Measurements from ENCODE around the gene GUK1.

- 0 out of 2 replicates have a peak, but pooled peaks have one; percentile 4 for TF ChIP-seq CTCF (conservative IDR thresholded peaks at IDR 0.05; ENCODE audit: low read depth, low read length)
- TF ChIP-seq POLR2A (IDR thresholded peaks at IDR 0.05; ENCODE audit: low read depth, low read length), result peak; percentile 48
- TF ChIP-seq NFE2L2 (IDR thresholded peaks at IDR 0.05; ENCODE audit: low read depth, low read length), result no peak
- TF ChIP-seq RCOR1 (IDR thresholded peaks at IDR 0.05; ENCODE audit: insufficient replicate concordance, low read length), result no peak
- peak; percentile 75; the same call in 1 of the 2 replicates for TF ChIP-seq MAZ (IDR thresholded peaks at IDR 0.05; ENCODE audit: borderline replicate concordance, low read depth, low read length)
- peak; percentile 17; the same call in 1 of the 2 replicates for TF ChIP-seq RAD21 (IDR thresholded peaks at IDR 0.05; ENCODE audit: low read length)
- 0 out of 2 replicates have a peak, but pooled peaks have one; percentile 13 for TF ChIP-seq RFX5 (IDR thresholded peaks at IDR 0.05; ENCODE audit: low read depth, low read length)
- no peak for TF ChIP-seq BHLHE40 (IDR thresholded peaks at IDR 0.05; ENCODE audit: low read depth, low read length)
- no peak for TF ChIP-seq SMC3 (IDR thresholded peaks at IDR 0.05; ENCODE audit: low read depth, low read length)
- no peak for TF ChIP-seq MAFK (IDR thresholded peaks at IDR 0.05; ENCODE audit: low read depth, low read length)
- TF ChIP-seq CHD1 (IDR thresholded peaks at IDR 0.05; ENCODE audit: low read depth, low read length), result 0 out of 2 replicates have a peak, but pooled peaks have one; percentile 43
- TF ChIP-seq CEBPB (IDR thresholded peaks at IDR 0.05; ENCODE audit: low read depth, low read length), result 0 out of 2 replicates have a peak, but pooled peaks have one; percentile 17
Measured at GRCh38 chr1:228150461-228151179, 10.5 kb downstream of the GUK1 start.
